SU-DHL-6 (cell line): ENCODE results near the gene POFUT1.

Experiments
- H2AFZ ChIP-seq: fragments of 200-600 bp; sonication (generic); 2 replicates; pipeline ENCODE4 v1.6.1; 2014; ENCODE audit warnings: low read depth, mild to moderate bottlenecking, moderate library complexity, mixed read lengths, antibody characterized with exemption, low read length; ENCODE audit not compliant: severe bottlenecking
- H3F3A ChIP-seq: fragments of 200-600 bp; shearing (Covaris generic); 2 replicates; pipeline ENCODE4 v1.6.0; 2016; ENCODE audit warnings: antibody characterized with exemption, mild to moderate bottlenecking; ENCODE audit not compliant: insufficient read depth
- H3K27ac ChIP-seq: fragments of 200-600 bp; sonication (generic); 2 replicates; pipeline ENCODE4 v1.5.1; 2016; ENCODE audit warnings: low read depth, mild to moderate bottlenecking, low read length, moderate library complexity, mixed read lengths
- H3K27me3 ChIP-seq: fragments of 200-600 bp; sonication (generic), shearing (Covaris generic); 2 replicates; pipeline ENCODE4 v1.6.0; 2014; ENCODE audit warnings: mild to moderate bottlenecking, low read length
- H3K36me3 ChIP-seq: fragments of 200-600 bp; sonication (generic); 2 replicates; pipeline ENCODE4 v1.6.1; 2014; ENCODE audit warnings: mild to moderate bottlenecking, low read length, mixed read lengths
- H3K4me2 ChIP-seq: fragments of 300-600, 200-600 bp; shearing (Covaris generic), sonication (generic); 2 replicates; pipeline ENCODE4 v1.6.0; 2014; ENCODE audit warnings: low read length, low read depth, mild to moderate bottlenecking; ENCODE audit not compliant: poor library complexity, severe bottlenecking
- H3K4me3 ChIP-seq: fragments of 200-600 bp; sonication (generic); 2 replicates; pipeline ENCODE4 v1.5.1; 2014; ENCODE audit warnings: antibody characterized with exemption, low read length, mild to moderate bottlenecking, mixed read lengths; ENCODE audit not compliant: insufficient read depth, poor library complexity, severe bottlenecking
- H3K79me2 ChIP-seq: fragments of 200-600 bp; sonication (generic); 2 replicates; pipeline ENCODE4 v1.6.1; 2014; ENCODE audit warnings: mild to moderate bottlenecking, low read length, moderate library complexity; ENCODE audit not compliant: insufficient read depth
- H3K9ac ChIP-seq: fragments of 200-600 bp; sonication (generic); 2 replicates; pipeline ENCODE4 v1.7.0; 2014; ENCODE audit warnings: mild to moderate bottlenecking, low read length
- H3K9me2 ChIP-seq: fragments of 200-600 bp; sonication (generic); replicated peaks from 2 replicates; pipeline ENCODE4 v1.6.1; 2014; ENCODE audit warnings: low read length; ENCODE audit not compliant: insufficient read depth
- H3K9me3 ChIP-seq: fragments of 200-600 bp; sonication (generic); 2 replicates; pipeline ENCODE4 v1.6.1; 2014; ENCODE audit warnings: low read length, mixed read lengths; ENCODE audit not compliant: insufficient read depth
- H4K20me1 ChIP-seq: fragments of 200-600 bp; sonication (generic); 2 replicates; pipeline ENCODE4 v1.6.1; 2014; ENCODE audit warnings: low read depth, mild to moderate bottlenecking, antibody characterized with exemption, low read length, moderate library complexity, mixed read lengths
- CTCF ChIP-seq: fragments of 200-600 bp; sonication (generic); IDR thresholded peaks from one replicate; pipeline ENCODE4 v1.5.1; 2017; ENCODE audit warnings: antibody characterized with exemption, mild to moderate bottlenecking, low read length, moderate library complexity; ENCODE audit not compliant: insufficient read depth, poor library complexity, severe bottlenecking
- EZH2phosphoT487 ChIP-seq: fragments of 200-600 bp; sonication (generic), shearing (Covaris generic); conservative IDR thresholded peaks from 2 replicates; pipeline ENCODE4 v1.6.1; 2018; ENCODE audit warnings: mild to moderate bottlenecking, antibody characterized with exemption, low read length, moderate library complexity, mixed read lengths

Gene POFUT1

GRCh38 chr20:32163951-32164350, 43.7 kb upstream of the POFUT1 start:
- Histone ChIP-seq H3K9me2 (no peaks in the 10 kb centered on the region), H3K9ac (no peak overlapping the region), H2AFZ (no peak overlapping the region), H3K36me3 (peaks cover 7% of the 10 kb centered on the region; the same call in 1 of the 2 replicates), H3K4me2 (no peak overlapping the region), H3K4me3 (no peak overlapping the region), H4K20me1 (no peaks in the 10 kb centered on the region), H3K27me3 (no peaks in the 10 kb centered on the region), H3K79me2 (no peaks in the 10 kb centered on the region), H3F3A (no peaks in the 10 kb centered on the region), H3K27ac (no peak overlapping the region), H3K9me3 (no peaks in the 10 kb centered on the region)
- no peak for TF ChIP-seq CTCF
- TF ChIP-seq EZH2phosphoT487 = no peak

GRCh38 chr20:32164984-32165735, 42.5 kb upstream of the POFUT1 start:
- H3K36me3 ChIP-seq = peaks cover 7% of the 10 kb centered on the region; the same call in 1 of the 2 replicates
- no peaks in the 10 kb centered on the region for H3K9me2 ChIP-seq
- H3K9me3 ChIP-seq = no peaks in the 10 kb centered on the region
- no peak overlapping the region for H2AFZ ChIP-seq
- H3K4me2 ChIP-seq = no peak overlapping the region
- no peaks in the 10 kb centered on the region for H3K79me2 ChIP-seq
- no peaks in the 10 kb centered on the region for H3K27me3 ChIP-seq
- no peak for TF ChIP-seq EZH2phosphoT487
- no peak for TF ChIP-seq CTCF
- no peak overlapping the region for H3K4me3 ChIP-seq
- no peaks in the 10 kb centered on the region for H4K20me1 ChIP-seq
- H3F3A ChIP-seq = no peaks in the 10 kb centered on the region; the same call in 1 of the 2 replicates
- H3K27ac ChIP-seq = no peak overlapping the region
- no peak overlapping the region for H3K9ac ChIP-seq

GRCh38 chr20:32165836-32166545, 41.7 kb upstream of the POFUT1 start:
- no peaks in the 10 kb centered on the region for H4K20me1 ChIP-seq
- no peaks in the 10 kb centered on the region for H3K27me3 ChIP-seq
- H3K4me3 ChIP-seq = no peak overlapping the region
- no peak overlapping the region for H3K9ac ChIP-seq
- no peaks in the 10 kb centered on the region for H3K79me2 ChIP-seq
- TF ChIP-seq CTCF (no peak), EZH2phosphoT487 (no peak)
- no peaks in the 10 kb centered on the region for H3K9me2 ChIP-seq
- H3K27ac ChIP-seq = no peak overlapping the region
- H3K36me3 ChIP-seq = peaks cover 5% of the 10 kb centered on the region; the same call in 1 of the 2 replicates
- H3K9me3 ChIP-seq = no peaks in the 10 kb centered on the region
- H3F3A ChIP-seq = no peaks in the 10 kb centered on the region; the same call in 1 of the 2 replicates
- no peak overlapping the region for H3K4me2 ChIP-seq
- H2AFZ ChIP-seq = no peak overlapping the region
